ENCODE results near the gene ZNF469. TPM values are rescaled to one million over a fixed set of nuclear protein-coding genes. Genes with fewer than 3 reads are reported as not detected.

Gene ZNF469
- total and polyA plus RNA-seq, 9 of the 15 experiments (the other 6 are each of a cell fraction or from before 2014, with no cell fraction given) = 0.01 to 0.04 TPM; not detected in 7

- ChIA-PET CTCF (ENCODE audit: low intra/inter-chr PET ratio) (no interaction called here), POLR2A (no interaction called here)
- Histone ChIP-seq H2AFZ (ENCODE audit: low read depth, low read length) (no peak overlapping the region), H3K79me2 (ENCODE audit: control insufficient read depth, insufficient read depth, low read length) (no peaks in the 10 kb centered on the region), H3K9ac (ENCODE audit: insufficient read depth in 1 of 2, low read depth in 2 of 2, low read length in 2 of 2) (no peak overlapping the region), H3K4me1 (replicated peaks in 1 of 2; ENCODE audit: control insufficient read depth in 2 of 2, insufficient read depth in 2 of 2, low read length in 2 of 2) (peaks cover 0 to 46% of the 10 kb centered on the region in 2 experiments; a peak in 3 of 5 replicates), H3K27ac (ENCODE audit: extremely low read depth, low read depth, low read length) (no peak overlapping the region), H3K36me3 (ENCODE audit: control insufficient read depth, insufficient read depth, low read length) (no peaks in the 10 kb centered on the region), H3K9me3 (replicated peaks; ENCODE audit: control insufficient read depth, insufficient read depth, low read depth, low read length) (no peaks in the 10 kb centered on the region), H3K9me1 (ENCODE audit: control insufficient read depth, insufficient read depth, low read length) (no peaks in the 10 kb centered on the region), H3K27me3 (ENCODE audit: control insufficient read depth in 2 of 2, insufficient read depth in 2 of 2, low read length in 2 of 2) (peaks cover 17 to 51% of the 10 kb centered on the region in 2 experiments), H3K4me3 (no peak overlapping the region), H3K4me2 (ENCODE audit: insufficient read depth, low read length) (no peak overlapping the region), H4K20me1 (replicated peaks; ENCODE audit: control insufficient read depth, insufficient read depth, low read length) (no peaks in the 10 kb centered on the region)
- 27% methylated on average over 13 of the region's 13 CpGs for WGBS (ENCODE audit: insufficient coverage, low coverage, missing lambda C conversion rate)
- FAIRE-seq = no peak
- TF ChIP-seq ZFP36 (IDR thresholded peaks at IDR 0.05; ENCODE audit: low read depth, low read length, partially characterized antibody) (peak; percentile 47), KAT8 (IDR thresholded peaks at IDR 0.05; ENCODE audit: low read depth) (no peak)
- in situ Hi-C loops (cut with MboI) = no loop called here
- DNase-seq (ENCODE audit: extremely low read depth in 1 of 4, low spot score in 3 of 4) = no peak
- no peak for ATAC-seq
- no TSS peak for BruUV-seq (replicated peaks)
- intact Hi-C loops (cut with micrococcal nuclease) = no loop called here
Observed at GRCh38 chr16:88426018-88426417, 43.3 kb downstream of the ZNF469 start.

- Histone ChIP-seq H3K27ac (ENCODE audit: extremely low read depth, low read depth, low read length) (no peak overlapping the region), H3K79me2 (ENCODE audit: control insufficient read depth, insufficient read depth, low read length) (no peaks in the 10 kb centered on the region), H2AFZ (ENCODE audit: low read depth, low read length) (no peak overlapping the region), H3K9ac (ENCODE audit: insufficient read depth in 1 of 2, low read depth in 2 of 2, low read length in 2 of 2) (no peak overlapping the region), H3K4me2 (ENCODE audit: insufficient read depth, low read length) (no peak overlapping the region), H3K9me3 (replicated peaks; ENCODE audit: control insufficient read depth, insufficient read depth, low read depth, low read length) (no peaks in the 10 kb centered on the region), H3K36me3 (ENCODE audit: control insufficient read depth, insufficient read depth, low read length) (no peaks in the 10 kb centered on the region), H3K4me1 (replicated peaks in 1 of 2; ENCODE audit: control insufficient read depth in 2 of 2, insufficient read depth in 2 of 2, low read length in 2 of 2) (peaks cover 0 to 49% of the 10 kb centered on the region in 2 experiments; a peak in 3 of 5 replicates), H3K4me3 (no peak overlapping the region), H3K9me1 (ENCODE audit: control insufficient read depth, insufficient read depth, low read length) (no peaks in the 10 kb centered on the region), H4K20me1 (replicated peaks; ENCODE audit: control insufficient read depth, insufficient read depth, low read length) (no peaks in the 10 kb centered on the region), H3K27me3 (ENCODE audit: control insufficient read depth in 2 of 2, insufficient read depth in 2 of 2, low read length in 2 of 2) (peaks cover 28 to 64% of the 10 kb centered on the region in 2 experiments)
- DNase-seq (ENCODE audit: extremely low read depth in 1 of 4, low spot score in 3 of 4) = no peak
- no TSS peak for BruUV-seq (replicated peaks)
- no peak for FAIRE-seq
- ChIA-PET CTCF (ENCODE audit: low intra/inter-chr PET ratio) (no interaction called here), POLR2A (no interaction called here)
- TF ChIP-seq HIVEP1 (CRISPR knock-in tag; IDR thresholded peaks at IDR 0.05) (no peak), BACH1 (tag; IDR thresholded peaks at IDR 0.05) (no peak), ZNF778 (CRISPR knock-in tag; IDR thresholded peaks at IDR 0.05) (no peak), NKRF (IDR thresholded peaks at IDR 0.05; ENCODE audit: borderline replicate concordance) (no peak), BRD4 (IDR thresholded peaks at IDR 0.05) (no peak), KAT7 (CRISPR knock-in tag; IDR thresholded peaks at IDR 0.05; ENCODE audit: borderline replicate concordance) (no peak)
- intact Hi-C loops (cut with micrococcal nuclease) (no loop called here), in situ Hi-C loops (cut with MboI) (no loop called here)
- no peak for ATAC-seq
- 34% methylated on average over 16 of the region's 19 CpGs for WGBS (ENCODE audit: insufficient coverage, low coverage, missing lambda C conversion rate)
Observed at GRCh38 chr16:88427376-88427775, 44.6 kb downstream of the ZNF469 start.

All from K562 (cell line).